ENCODE data around the gene COG2. TPM values are rescaled to one million over a fixed set of nuclear protein-coding genes. Genes with fewer than 3 reads are reported as not detected.

Gene COG2
- total RNA-seq, 2 donors from 2014 or later: 42.0 to 53.8 TPM

GRCh38 chr1:230611128-230611877 lies 31.0 kb upstream of the COG2 start:
- no peaks in the 10 kb centered on the region for H3K27me3 ChIP-seq
- DNase-seq: no peak

GRCh38 chr1:230611878-230612235 lies 30.4 kb upstream of the COG2 start:
- Histone ChIP-seq H3K4me3 (no peak overlapping the region), H3K27me3 (no peaks in the 10 kb centered on the region), H3K9me3 (no peaks in the 10 kb centered on the region), H3K27ac (no peak overlapping the region), H3K9ac (ENCODE audit: low read depth in 2 of 2, low read length in 2 of 2) (no peak overlapping the region), H3K36me3 (no peaks in the 10 kb centered on the region), H3K4me1 (no peaks in the 10 kb centered on the region)
- intact Hi-C loops (cut with DNase I): no loop called here
- TF ChIP-seq CTCF (IDR thresholded peaks at IDR 0.05): no peak
- DNase-seq: no peak

More at GRCh38 chr1:230611128-230611877, 31.0 kb upstream of the COG2 start:
- H3K9ac ChIP-seq (ENCODE audit: low read depth in 2 of 2, low read length in 2 of 2): no peak overlapping the region
- intact Hi-C loops (cut with DNase I): no loop called here
- no peak overlapping the region for H3K27ac ChIP-seq
- H3K4me1 ChIP-seq: no peaks in the 10 kb centered on the region
- H3K4me3 ChIP-seq: no peak overlapping the region
- H3K9me3 ChIP-seq: no peaks in the 10 kb centered on the region
- H3K36me3 ChIP-seq: no peaks in the 10 kb centered on the region
- TF ChIP-seq CTCF (IDR thresholded peaks at IDR 0.05): no peak

- TF ChIP-seq CTCF (IDR thresholded peaks at IDR 0.05): no peak
- Histone ChIP-seq H3K4me1 (no peaks in the 10 kb centered on the region), H3K36me3 (no peaks in the 10 kb centered on the region), H3K9me3 (no peaks in the 10 kb centered on the region), H3K27ac (no peak overlapping the region), H3K27me3 (no peaks in the 10 kb centered on the region), H3K9ac (ENCODE audit: low read depth in 2 of 2, low read length in 2 of 2) (no peak overlapping the region), H3K4me3 (no peak overlapping the region)
- intact Hi-C loops (cut with DNase I): no loop called here
- no peak for DNase-seq
Observed at GRCh38 chr1:230612651-230613050, 29.6 kb upstream of the COG2 start.

- no peaks in the 10 kb centered on the region for H3K4me1 ChIP-seq
- TF ChIP-seq CTCF (IDR thresholded peaks at IDR 0.05): no peak
Observed at GRCh38 chr1:230614121-230614520, 28.2 kb upstream of the COG2 start.

GRCh38 chr1:230618537-230618936 lies 23.7 kb upstream of the COG2 start:
- H3K9ac ChIP-seq (ENCODE audit: low read depth in 2 of 2, low read length in 2 of 2): no peak overlapping the region
- H3K4me3 ChIP-seq: no peak overlapping the region
- no peaks in the 10 kb centered on the region for H3K9me3 ChIP-seq
- no peaks in the 10 kb centered on the region for H3K36me3 ChIP-seq
- TF ChIP-seq CTCF (IDR thresholded peaks at IDR 0.05): no peak
- DNase-seq: no peak
- no peak overlapping the region for H3K27ac ChIP-seq
- H3K4me1 ChIP-seq: no peaks in the 10 kb centered on the region
- intact Hi-C loops (cut with DNase I): no loop called here
- H3K27me3 ChIP-seq: no peaks in the 10 kb centered on the region

More at GRCh38 chr1:230614121-230614520, 28.2 kb upstream of the COG2 start:
- H3K27ac ChIP-seq: no peak overlapping the region
- H3K9me3 ChIP-seq: no peaks in the 10 kb centered on the region
- DNase-seq: no peak
- no peak overlapping the region for H3K9ac ChIP-seq (ENCODE audit: low read depth in 2 of 2, low read length in 2 of 2)
- intact Hi-C loops (cut with DNase I): no loop called here
- no peak overlapping the region for H3K4me3 ChIP-seq
- no peaks in the 10 kb centered on the region for H3K36me3 ChIP-seq
- no peaks in the 10 kb centered on the region for H3K27me3 ChIP-seq

Data from colonic mucosa (tissue), 4 donors.